DND-41 (cell line): ENCODE measurements around the gene QRSL1.

ENCODE experiments used
- ATAC-seq: fragments of 200-7000 bp; cut with Tn5 transposase; 3 replicates; pipeline ENCODE4 v1.9.1; 2021; ENCODE audit warnings: low read depth; ENCODE audit not compliant: insufficient read depth
- DNase-seq: peaks from one replicate; pipeline ENCODE4 v3.0.0-alpha.2; 2020
- H2AFZ ChIP-seq: 2 replicates; pipeline ENCODE4 v1.6.0; 2012; ENCODE audit warnings: low read depth, low read length
- H3K27ac ChIP-seq: 2 replicates; pipeline ENCODE4 v1.5.1; 2012; ENCODE audit warnings: low read length, inconsistent platforms
- H3K27me3 ChIP-seq: fragments of 200-600 bp; sonication (generic); 2 replicates; pipeline ENCODE4 v1.6.0; 2012; ENCODE audit warnings: low read length, mild to moderate bottlenecking, inconsistent platforms; ENCODE audit not compliant: insufficient read depth, poor library complexity
- H3K36me3 ChIP-seq: 2 replicates; pipeline ENCODE4 v1.5.1; 2012; ENCODE audit warnings: low read length, inconsistent platforms; ENCODE audit not compliant: insufficient read depth
- H3K4me1 ChIP-seq: 2 replicates; pipeline ENCODE4 v1.5.1; 2012; ENCODE audit warnings: mild to moderate bottlenecking, low read length; ENCODE audit not compliant: insufficient read depth
- H3K4me2 ChIP-seq: 2 replicates; pipeline ENCODE4 v1.6.0; 2012; ENCODE audit warnings: mild to moderate bottlenecking, moderate library complexity, low read length, inconsistent platforms; ENCODE audit not compliant: insufficient read depth
- H3K4me3 ChIP-seq, 2 experiments: fragments of 200-600 bp in 1 of 2; shearing (Covaris generic) in 1 of 2; 2 replicates each; pipeline ENCODE4 v1.5.1; 2012 to 2016; ENCODE audit warnings: inconsistent platforms in 2 of 2, low read length in 2 of 2, mild to moderate bottlenecking in 2 of 2, low read depth in 1 of 2, moderate library complexity in 1 of 2
- H3K79me2 ChIP-seq: 2 replicates; pipeline ENCODE4 v1.6.0; 2012; ENCODE audit warnings: low read length, inconsistent platforms; ENCODE audit not compliant: insufficient read depth
- H3K9ac ChIP-seq: 2 replicates; pipeline ENCODE4 v1.6.0; 2012; ENCODE audit warnings: low read depth, mild to moderate bottlenecking, inconsistent platforms, low read length, moderate library complexity
- H3K9me3 ChIP-seq: 2 replicates; pipeline ENCODE4 v1.5.1; 2012; ENCODE audit warnings: low read length, moderate library complexity, mild to moderate bottlenecking, inconsistent platforms; ENCODE audit not compliant: insufficient read depth, severe bottlenecking
- H4K20me1 ChIP-seq: 2 replicates; pipeline ENCODE4 v1.6.0; 2012; ENCODE audit warnings: low read length; ENCODE audit not compliant: insufficient read depth
- EZH2 ChIP-seq: IDR thresholded peaks from 3 replicates; pipeline ENCODE4 v1.6.1; 2012; ENCODE audit warnings: borderline replicate concordance, low read depth, mild to moderate bottlenecking, moderate library complexity, low read length, inconsistent platforms; ENCODE audit not compliant: severe bottlenecking
- TF ChIP-seq, protein P1 (sequence below): IDR thresholded peaks from 2 replicates; pipeline ENCODE4 v1.5.1; 2012; ENCODE audit warnings: borderline replicate concordance, low read length, moderate library complexity, mild to moderate bottlenecking; ENCODE audit not compliant: poor library complexity, severe bottlenecking; ENCODE audit errors: extremely low read depth

Gene QRSL1

DNA sequence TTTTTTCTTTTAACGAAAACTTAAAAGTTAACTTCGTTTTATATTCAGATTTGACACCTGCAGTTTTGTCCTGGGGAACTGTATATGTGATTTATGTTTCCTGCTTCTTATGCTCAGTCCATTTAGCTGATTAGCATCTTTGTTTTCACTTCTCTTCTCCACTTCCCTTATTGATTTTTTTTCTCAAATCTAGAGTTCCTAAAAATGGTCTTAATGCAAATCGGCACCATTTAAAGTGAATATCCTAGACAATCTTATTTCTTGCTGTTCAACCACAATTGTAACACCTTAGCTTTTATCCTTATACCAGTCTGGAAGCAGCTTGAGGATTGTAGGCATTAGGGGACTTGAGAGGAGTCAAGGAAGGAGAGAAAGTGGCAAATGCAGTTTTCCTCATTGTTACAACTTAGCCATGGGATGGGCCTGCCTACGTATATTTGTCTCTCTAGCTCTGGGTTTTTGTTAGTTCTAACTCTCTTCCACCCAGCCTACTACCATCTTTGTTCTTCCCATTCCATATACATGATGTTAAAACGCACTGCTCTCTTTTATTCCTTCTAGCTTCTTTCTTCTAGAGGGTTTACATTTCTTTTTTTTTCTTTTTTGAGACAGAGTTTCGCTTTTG lies 8.5 kb downstream of the QRSL1 start:
- peaks cover 36% of the 10 kb centered on the region for H4K20me1 ChIP-seq

DNA sequence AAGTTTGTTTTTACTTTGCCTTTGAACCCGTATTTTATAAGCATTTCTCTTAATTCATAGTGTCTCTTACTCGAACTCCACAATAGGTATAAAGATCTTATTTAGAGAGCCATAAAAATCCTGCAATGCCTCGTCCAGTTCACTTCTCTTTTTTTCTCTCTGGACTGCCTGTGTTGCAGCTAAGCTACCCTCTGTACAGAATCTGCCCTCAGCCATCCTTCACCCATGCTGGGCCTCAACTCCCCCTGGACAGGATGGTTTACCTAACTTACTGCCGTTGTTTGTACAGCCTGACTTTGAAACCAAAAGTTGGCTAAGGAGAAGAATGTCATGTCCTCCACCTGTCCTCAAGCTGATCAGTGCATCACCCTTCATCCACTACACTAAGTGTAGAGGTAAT lies 10.4 kb downstream of the QRSL1 start:
- H3K27ac ChIP-seq, result no peak overlapping the region
- H3K4me2 ChIP-seq, result no peak overlapping the region

More for the DNA sequence above, 8.5 kb downstream of the QRSL1 start:
- H3K79me2 ChIP-seq, result peaks cover 68% of the 10 kb centered on the region
- no peaks in the 10 kb centered on the region for H3K4me1 ChIP-seq
- ATAC-seq (no peak), DNase-seq (no peak)
- H3K9me3 ChIP-seq, result no peaks in the 10 kb centered on the region
- H3K27me3 ChIP-seq, result no peaks in the 10 kb centered on the region
- no peak overlapping the region for H3K27ac ChIP-seq
- TF ChIP-seq, protein P1, sequence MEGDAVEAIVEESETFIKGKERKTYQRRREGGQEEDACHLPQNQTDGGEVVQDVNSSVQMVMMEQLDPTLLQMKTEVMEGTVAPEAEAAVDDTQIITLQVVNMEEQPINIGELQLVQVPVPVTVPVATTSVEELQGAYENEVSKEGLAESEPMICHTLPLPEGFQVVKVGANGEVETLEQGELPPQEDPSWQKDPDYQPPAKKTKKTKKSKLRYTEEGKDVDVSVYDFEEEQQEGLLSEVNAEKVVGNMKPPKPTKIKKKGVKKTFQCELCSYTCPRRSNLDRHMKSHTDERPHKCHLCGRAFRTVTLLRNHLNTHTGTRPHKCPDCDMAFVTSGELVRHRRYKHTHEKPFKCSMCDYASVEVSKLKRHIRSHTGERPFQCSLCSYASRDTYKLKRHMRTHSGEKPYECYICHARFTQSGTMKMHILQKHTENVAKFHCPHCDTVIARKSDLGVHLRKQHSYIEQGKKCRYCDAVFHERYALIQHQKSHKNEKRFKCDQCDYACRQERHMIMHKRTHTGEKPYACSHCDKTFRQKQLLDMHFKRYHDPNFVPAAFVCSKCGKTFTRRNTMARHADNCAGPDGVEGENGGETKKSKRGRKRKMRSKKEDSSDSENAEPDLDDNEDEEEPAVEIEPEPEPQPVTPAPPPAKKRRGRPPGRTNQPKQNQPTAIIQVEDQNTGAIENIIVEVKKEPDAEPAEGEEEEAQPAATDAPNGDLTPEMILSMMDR, result no peak
- TF ChIP-seq EZH2, result no peak
- H3K4me3 ChIP-seq, result no peak overlapping the region
- H2AFZ ChIP-seq, result no peak overlapping the region
- H3K9ac ChIP-seq, result no peak overlapping the region
- H3K4me2 ChIP-seq, result no peak overlapping the region
- H3K36me3 ChIP-seq, result peaks cover 27% of the 10 kb centered on the region

DNA sequence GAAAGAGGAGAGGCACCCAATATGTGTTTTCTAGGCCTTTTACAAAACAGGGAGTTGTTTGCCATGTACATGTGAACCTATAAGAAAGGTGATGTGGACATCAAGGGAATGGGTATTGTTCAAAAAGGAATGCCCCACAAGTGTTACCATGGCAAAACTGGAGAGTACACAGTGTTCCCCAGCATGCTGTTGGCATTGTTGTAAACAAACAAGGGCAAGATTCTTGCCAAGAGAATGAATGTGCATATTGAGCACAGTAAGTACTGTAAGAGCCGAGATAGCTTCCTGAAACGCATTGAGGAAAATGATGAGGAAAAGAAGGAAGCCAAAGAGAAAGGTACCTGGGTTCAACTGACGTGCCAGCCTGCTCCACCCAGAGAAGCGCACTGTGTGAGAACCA lies 13.1 kb downstream of the QRSL1 start:
- no peak overlapping the region for H3K9ac ChIP-seq
- H3K4me2 ChIP-seq, result no peak overlapping the region
- DNase-seq, result no peak
- TF ChIP-seq, protein P1, result no peak
- no peak for TF ChIP-seq EZH2
- H3K79me2 ChIP-seq, result peaks cover 24% of the 10 kb centered on the region
- no peak overlapping the region for H2AFZ ChIP-seq
- no peak overlapping the region for H3K27ac ChIP-seq
- no peak overlapping the region for H3K4me3 ChIP-seq
- ATAC-seq, result no peak
- H3K4me1 ChIP-seq, result no peaks in the 10 kb centered on the region
- peaks cover 13% of the 10 kb centered on the region for H4K20me1 ChIP-seq
- no peaks in the 10 kb centered on the region for H3K9me3 ChIP-seq
- peaks cover 56% of the 10 kb centered on the region for H3K36me3 ChIP-seq
- no peaks in the 10 kb centered on the region for H3K27me3 ChIP-seq

More for the DNA sequence above, 10.4 kb downstream of the QRSL1 start:
- Histone ChIP-seq H2AFZ (no peak overlapping the region), H3K9me3 (no peaks in the 10 kb centered on the region), H3K4me1 (no peaks in the 10 kb centered on the region), H3K36me3 (peaks cover 45% of the 10 kb centered on the region), H3K27me3 (no peaks in the 10 kb centered on the region), H4K20me1 (peaks cover 24% of the 10 kb centered on the region), H3K79me2 (peaks cover 48% of the 10 kb centered on the region), H3K4me3 (no peak overlapping the region), H3K9ac (no peak overlapping the region)
- no peak for TF ChIP-seq EZH2
- TF ChIP-seq, protein P1, result no peak
- DNase-seq, result no peak
- no peak for ATAC-seq
